ENCODE results near the gene KRT8. TPM values are rescaled to one million over a fixed set of nuclear protein-coding genes. Genes with fewer than 3 reads are reported as not detected.

Gene KRT8
- total and polyA plus RNA-seq, 2 of the 13 experiments (the other 11 are each of a cell fraction or from before 2014, with no cell fraction given) = 498 to 718 TPM

DNA sequence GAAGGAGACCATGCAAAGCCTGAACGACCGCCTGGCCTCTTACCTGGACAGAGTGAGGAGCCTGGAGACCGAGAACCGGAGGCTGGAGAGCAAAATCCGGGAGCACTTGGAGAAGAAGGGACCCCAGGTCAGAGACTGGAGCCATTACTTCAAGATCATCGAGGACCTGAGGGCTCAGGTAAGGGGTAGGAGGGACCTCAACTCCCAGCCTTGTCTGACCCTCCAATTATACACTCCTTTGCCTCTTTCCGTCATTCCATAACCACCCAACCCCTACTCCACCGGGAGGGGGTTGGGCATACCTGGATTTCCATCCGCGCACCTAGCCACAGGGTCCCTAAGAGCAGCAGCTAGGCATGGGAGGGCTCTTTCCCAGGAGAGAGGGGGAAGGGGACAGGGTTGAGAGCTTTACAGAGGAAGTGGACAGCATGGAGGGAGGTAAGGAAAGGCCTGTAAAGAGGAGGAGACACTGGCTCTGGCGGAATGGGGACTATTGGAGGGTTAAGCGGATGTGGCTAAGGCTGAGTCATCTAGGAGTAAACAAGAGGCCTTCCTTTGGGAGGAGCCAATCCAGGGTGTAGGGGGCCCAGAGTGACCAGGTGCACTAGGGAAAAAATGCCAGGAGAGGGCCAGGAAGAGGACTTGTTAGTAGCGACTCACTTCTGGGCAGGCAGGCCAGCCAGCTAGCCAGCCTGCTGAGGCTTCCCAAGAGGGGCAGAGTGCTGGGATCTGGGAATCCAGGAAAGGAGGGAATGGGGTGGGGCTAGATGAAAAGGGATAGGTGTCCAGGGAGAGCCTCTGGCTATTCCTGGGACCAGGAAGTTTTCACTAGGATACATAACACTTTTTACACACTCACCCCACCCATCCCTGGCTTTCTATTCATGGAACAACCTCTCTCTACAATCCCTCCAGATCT, 44.8 kb upstream of the KRT8 start (continued):
- TF ChIP-seq MIXL1 (CRISPR knock-in tag; IDR thresholded peaks at IDR 0.05) = peak; percentile 72
- TF ChIP-seq, protein P1, sequence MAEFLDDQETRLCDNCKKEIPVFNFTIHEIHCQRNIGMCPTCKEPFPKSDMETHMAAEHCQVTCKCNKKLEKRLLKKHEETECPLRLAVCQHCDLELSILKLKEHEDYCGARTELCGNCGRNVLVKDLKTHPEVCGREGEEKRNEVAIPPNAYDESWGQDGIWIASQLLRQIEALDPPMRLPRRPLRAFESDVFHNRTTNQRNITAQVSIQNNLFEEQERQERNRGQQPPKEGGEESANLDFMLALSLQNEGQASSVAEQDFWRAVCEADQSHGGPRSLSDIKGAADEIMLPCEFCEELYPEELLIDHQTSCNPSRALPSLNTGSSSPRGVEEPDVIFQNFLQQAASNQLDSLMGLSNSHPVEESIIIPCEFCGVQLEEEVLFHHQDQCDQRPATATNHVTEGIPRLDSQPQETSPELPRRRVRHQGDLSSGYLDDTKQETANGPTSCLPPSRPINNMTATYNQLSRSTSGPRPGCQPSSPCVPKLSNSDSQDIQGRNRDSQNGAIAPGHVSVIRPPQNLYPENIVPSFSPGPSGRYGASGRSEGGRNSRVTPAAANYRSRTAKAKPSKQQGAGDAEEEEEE (CRISPR knock-in tag; IDR thresholded peaks at IDR 0.05; ENCODE audit: borderline replicate concordance) = peak; percentile 91; the same call in 1 of the 2 replicates
- peak; percentile 90; the same call in 1 of the 2 replicates for TF ChIP-seq HDAC2 (CRISPR knock-in tag; IDR thresholded peaks at IDR 0.05)
- TF ChIP-seq KDM4B (CRISPR knock-in tag; IDR thresholded peaks at IDR 0.05) = no peak
- TF ChIP-seq, protein P2, sequence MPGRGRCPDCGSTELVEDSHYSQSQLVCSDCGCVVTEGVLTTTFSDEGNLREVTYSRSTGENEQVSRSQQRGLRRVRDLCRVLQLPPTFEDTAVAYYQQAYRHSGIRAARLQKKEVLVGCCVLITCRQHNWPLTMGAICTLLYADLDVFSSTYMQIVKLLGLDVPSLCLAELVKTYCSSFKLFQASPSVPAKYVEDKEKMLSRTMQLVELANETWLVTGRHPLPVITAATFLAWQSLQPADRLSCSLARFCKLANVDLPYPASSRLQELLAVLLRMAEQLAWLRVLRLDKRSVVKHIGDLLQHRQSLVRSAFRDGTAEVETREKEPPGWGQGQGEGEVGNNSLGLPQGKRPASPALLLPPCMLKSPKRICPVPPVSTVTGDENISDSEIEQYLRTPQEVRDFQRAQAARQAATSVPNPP (CRISPR knock-in tag; IDR thresholded peaks at IDR 0.05) = peak; percentile 67; the same call in 1 of the 2 replicates
- 0 out of 2 replicates have a peak, but pooled peaks have one; percentile 32 for TF ChIP-seq RCOR2 (CRISPR knock-in tag; IDR thresholded peaks at IDR 0.05)
- TF ChIP-seq REL (CRISPR knock-in tag; conservative IDR thresholded peaks at IDR 0.05) = 0 out of 2 replicates have a peak, but pooled peaks have one; percentile 0
- 0 out of 2 replicates have a peak, but pooled peaks have one; percentile 42 for TF ChIP-seq CC2D1A (CRISPR knock-in tag; IDR thresholded peaks at IDR 0.05)
- TF ChIP-seq ADNP (CRISPR knock-in tag; IDR thresholded peaks at IDR 0.05) = no peak
- TF ChIP-seq KDM6A (CRISPR knock-in tag; IDR thresholded peaks at IDR 0.05; ENCODE audit: low read depth) = peak; percentile 49; the same call in 1 of the 2 replicates
- TF ChIP-seq REPIN1 (CRISPR knock-in tag; IDR thresholded peaks at IDR 0.05; ENCODE audit: borderline replicate concordance, low read depth) = peak; percentile 58; the same call in 1 of the 2 replicates
- TF ChIP-seq NAIF1 (CRISPR knock-in tag; IDR thresholded peaks at IDR 0.05; ENCODE audit: borderline replicate concordance) = peak; percentile 54; the same call in 1 of the 2 replicates
- TF ChIP-seq POGZ (CRISPR knock-in tag; IDR thresholded peaks at IDR 0.05) = 0 out of 2 replicates have a peak, but pooled peaks have one; percentile 34
- TF ChIP-seq ATF7 (IDR thresholded peaks at IDR 0.05) = no peak
- TF ChIP-seq ATF7 (CRISPR knock-in tag; IDR thresholded peaks at IDR 0.05) = 0 out of 2 replicates have a peak, but pooled peaks have one; percentile 51
- peak; percentile 49; the same call in 1 of the 2 replicates for TF ChIP-seq ZC3H4 (CRISPR knock-in tag; IDR thresholded peaks at IDR 0.05; ENCODE audit: borderline replicate concordance)
- no peak for TF ChIP-seq ZNF124 (CRISPR knock-in tag; IDR thresholded peaks at IDR 0.05)
- no peak for TF ChIP-seq KDM3A (CRISPR knock-in tag; IDR thresholded peaks at IDR 0.05; ENCODE audit: low read depth)
- TF ChIP-seq, protein P3, sequence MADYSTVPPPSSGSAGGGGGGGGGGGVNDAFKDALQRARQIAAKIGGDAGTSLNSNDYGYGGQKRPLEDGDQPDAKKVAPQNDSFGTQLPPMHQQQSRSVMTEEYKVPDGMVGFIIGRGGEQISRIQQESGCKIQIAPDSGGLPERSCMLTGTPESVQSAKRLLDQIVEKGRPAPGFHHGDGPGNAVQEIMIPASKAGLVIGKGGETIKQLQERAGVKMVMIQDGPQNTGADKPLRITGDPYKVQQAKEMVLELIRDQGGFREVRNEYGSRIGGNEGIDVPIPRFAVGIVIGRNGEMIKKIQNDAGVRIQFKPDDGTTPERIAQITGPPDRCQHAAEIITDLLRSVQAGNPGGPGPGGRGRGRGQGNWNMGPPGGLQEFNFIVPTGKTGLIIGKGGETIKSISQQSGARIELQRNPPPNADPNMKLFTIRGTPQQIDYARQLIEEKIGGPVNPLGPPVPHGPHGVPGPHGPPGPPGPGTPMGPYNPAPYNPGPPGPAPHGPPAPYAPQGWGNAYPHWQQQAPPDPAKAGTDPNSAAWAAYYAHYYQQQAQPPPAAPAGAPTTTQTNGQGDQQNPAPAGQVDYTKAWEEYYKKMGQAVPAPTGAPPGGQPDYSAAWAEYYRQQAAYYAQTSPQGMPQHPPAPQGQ (CRISPR knock-in tag; IDR thresholded peaks at IDR 0.05; ENCODE audit: borderline replicate concordance) = no peak; the same call in 1 of the 2 replicates
- no peak for TF ChIP-seq MLLT10 (CRISPR knock-in tag; IDR thresholded peaks at IDR 0.05)
- TF ChIP-seq, protein P4, sequence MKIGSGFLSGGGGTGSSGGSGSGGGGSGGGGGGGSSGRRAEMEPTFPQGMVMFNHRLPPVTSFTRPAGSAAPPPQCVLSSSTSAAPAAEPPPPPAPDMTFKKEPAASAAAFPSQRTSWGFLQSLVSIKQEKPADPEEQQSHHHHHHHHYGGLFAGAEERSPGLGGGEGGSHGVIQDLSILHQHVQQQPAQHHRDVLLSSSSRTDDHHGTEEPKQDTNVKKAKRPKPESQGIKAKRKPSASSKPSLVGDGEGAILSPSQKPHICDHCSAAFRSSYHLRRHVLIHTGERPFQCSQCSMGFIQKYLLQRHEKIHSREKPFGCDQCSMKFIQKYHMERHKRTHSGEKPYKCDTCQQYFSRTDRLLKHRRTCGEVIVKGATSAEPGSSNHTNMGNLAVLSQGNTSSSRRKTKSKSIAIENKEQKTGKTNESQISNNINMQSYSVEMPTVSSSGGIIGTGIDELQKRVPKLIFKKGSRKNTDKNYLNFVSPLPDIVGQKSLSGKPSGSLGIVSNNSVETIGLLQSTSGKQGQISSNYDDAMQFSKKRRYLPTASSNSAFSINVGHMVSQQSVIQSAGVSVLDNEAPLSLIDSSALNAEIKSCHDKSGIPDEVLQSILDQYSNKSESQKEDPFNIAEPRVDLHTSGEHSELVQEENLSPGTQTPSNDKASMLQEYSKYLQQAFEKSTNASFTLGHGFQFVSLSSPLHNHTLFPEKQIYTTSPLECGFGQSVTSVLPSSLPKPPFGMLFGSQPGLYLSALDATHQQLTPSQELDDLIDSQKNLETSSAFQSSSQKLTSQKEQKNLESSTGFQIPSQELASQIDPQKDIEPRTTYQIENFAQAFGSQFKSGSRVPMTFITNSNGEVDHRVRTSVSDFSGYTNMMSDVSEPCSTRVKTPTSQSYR (CRISPR knock-in tag; IDR thresholded peaks at IDR 0.05; ENCODE audit: borderline replicate concordance) = peak; percentile 74
- TF ChIP-seq ZNF614 (CRISPR knock-in tag; IDR thresholded peaks at IDR 0.05; ENCODE audit: borderline replicate concordance) = peak; percentile 49; the same call in 1 of the 2 replicates
